T-helper 1 cell treated with Interleukin-12 subunit alpha and Interleukin-12 subunit beta and Interleukin-4 antibody, amounts not matched to agents 30 μg/mL and 1 μg/mL, for 36 hours (primary cell): Measurements from ENCODE around the gene CRABP1.

ENCODE experiments used
- H3K27ac Mint-ChIP-seq: one replicate; pipeline ENCODE4 v1.8.0; 2021; ENCODE audit warnings: mild to moderate bottlenecking, mixed read lengths
- H3K27me3 Mint-ChIP-seq: one replicate; pipeline ENCODE4 v1.8.0; 2021; ENCODE audit warnings: low read depth, mixed read lengths
- H3K36me3 Mint-ChIP-seq: one replicate; pipeline ENCODE4 v1.8.0; 2021; ENCODE audit warnings: low read depth, mixed read lengths
- H3K4me1 Mint-ChIP-seq: one replicate; pipeline ENCODE4 v1.8.0; 2021; ENCODE audit warnings: low read depth, mixed read lengths
- H3K4me3 Mint-ChIP-seq: one replicate; pipeline ENCODE4 v1.8.0; 2021; ENCODE audit warnings: mild to moderate bottlenecking, moderate library complexity, mixed read lengths
- H3K9me3 Mint-ChIP-seq: one replicate; pipeline ENCODE4 v1.8.0; 2021; ENCODE audit warnings: mixed read lengths

CRABP1 gene

DNA sequence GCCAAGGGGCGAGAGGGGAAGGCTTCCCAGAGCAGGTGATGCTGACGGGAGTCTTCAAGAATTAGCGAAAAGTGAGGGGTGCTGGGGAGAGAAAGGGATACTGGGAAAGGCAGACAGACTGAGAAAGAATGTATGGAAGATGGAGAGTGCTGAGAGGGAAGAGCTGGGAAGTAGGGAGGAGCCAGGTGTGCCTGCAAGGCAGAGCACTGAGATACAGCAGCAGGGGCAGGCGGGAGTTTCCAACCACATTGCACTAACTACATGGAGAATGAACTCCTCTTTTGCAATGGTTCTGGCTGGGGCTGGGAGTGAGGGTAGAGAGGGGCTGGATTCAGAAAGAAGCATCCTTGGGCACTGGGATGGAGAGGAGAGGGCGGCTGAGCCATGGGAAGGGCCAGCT is 16.0 kb upstream of the CRABP1 start:
- H3K36me3 Mint-ChIP-seq: no peaks in the 10 kb centered on the region
- no peaks in the 10 kb centered on the region for H3K4me1 Mint-ChIP-seq
- no peak overlapping the region for H3K4me3 Mint-ChIP-seq
- no peak overlapping the region for H3K27ac Mint-ChIP-seq
- H3K9me3 Mint-ChIP-seq: no peaks in the 10 kb centered on the region
- no peaks in the 10 kb centered on the region for H3K27me3 Mint-ChIP-seq

DNA sequence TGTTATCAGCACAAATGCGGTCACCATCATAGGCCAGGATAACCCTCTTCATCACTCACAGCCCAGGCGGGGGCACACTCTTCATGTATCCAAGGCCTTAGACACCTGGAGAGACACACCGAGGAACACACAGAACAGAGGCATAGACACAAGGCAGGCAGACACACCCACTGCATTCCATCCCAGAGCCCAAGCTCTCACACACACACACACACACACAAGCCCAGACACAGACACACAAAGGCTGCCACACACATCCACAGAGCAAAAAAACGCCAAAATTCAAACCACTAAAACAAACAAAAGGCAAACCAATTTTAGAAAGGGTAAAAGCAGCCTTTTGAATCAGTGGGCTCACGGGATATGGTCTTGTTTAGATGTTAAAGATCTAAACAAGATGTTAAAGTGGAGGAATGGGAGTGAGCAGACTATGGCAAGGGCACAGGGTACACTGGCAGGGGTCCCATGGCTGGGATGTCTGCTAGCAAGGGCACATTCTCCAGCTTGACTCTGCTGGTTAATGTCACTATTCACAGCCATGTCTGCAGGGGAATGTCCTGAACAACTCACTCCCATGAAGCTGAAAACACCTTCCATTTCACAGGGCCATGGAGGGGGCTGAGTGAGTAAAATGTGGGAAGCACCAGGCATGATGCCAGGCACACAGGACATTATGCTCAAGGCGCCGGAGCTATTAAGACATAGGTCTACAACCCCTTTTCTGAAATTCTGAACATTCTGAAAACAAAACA is 14.9 kb upstream of the CRABP1 start:
- Mint-ChIP-seq H3K9me3 (no peaks in the 10 kb centered on the region), H3K4me1 (no peaks in the 10 kb centered on the region), H3K27ac (no peak overlapping the region), H3K36me3 (no peaks in the 10 kb centered on the region), H3K27me3 (peaks cover 5% of the 10 kb centered on the region), H3K4me3 (no peak overlapping the region)

GRCh38 chr15:78327466-78327865 is 12.7 kb upstream of the CRABP1 start:
- Mint-ChIP-seq H3K27ac (no peak overlapping the region), H3K4me3 (no peak overlapping the region), H3K9me3 (no peaks in the 10 kb centered on the region), H3K36me3 (no peaks in the 10 kb centered on the region), H3K27me3 (peaks cover 5% of the 10 kb centered on the region), H3K4me1 (no peaks in the 10 kb centered on the region)

- H3K27ac Mint-ChIP-seq: no peak overlapping the region
- H3K4me1 Mint-ChIP-seq: no peaks in the 10 kb centered on the region
- H3K36me3 Mint-ChIP-seq: no peaks in the 10 kb centered on the region
- H3K27me3 Mint-ChIP-seq: peaks cover 9% of the 10 kb centered on the region
- H3K9me3 Mint-ChIP-seq: no peaks in the 10 kb centered on the region
- no peak overlapping the region for H3K4me3 Mint-ChIP-seq
Measured at GRCh38 chr15:78329625-78330024, 10.5 kb upstream of the CRABP1 start.

DNA sequence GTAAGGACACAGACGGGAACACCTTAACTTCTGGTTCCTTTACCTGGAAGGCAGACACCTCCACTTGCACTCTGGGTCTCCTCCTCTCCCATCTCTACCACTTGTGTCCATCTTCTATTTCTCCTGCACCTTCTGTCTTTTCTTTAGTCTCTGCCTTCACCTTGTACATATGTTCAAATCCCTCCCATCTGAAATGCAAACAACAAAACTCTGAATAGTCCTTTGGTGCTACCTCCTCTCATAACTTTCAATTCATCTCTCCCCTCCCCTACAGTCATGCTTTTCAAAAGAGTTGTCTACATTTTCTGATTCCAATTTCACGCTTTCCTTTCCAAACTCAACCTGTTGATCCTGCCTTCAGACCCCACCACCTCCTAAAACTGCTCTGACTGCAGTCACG is 5.3 kb upstream of the CRABP1 start:
- Mint-ChIP-seq H3K27me3 (peaks cover 26% of the 10 kb centered on the region), H3K4me3 (no peak overlapping the region), H3K36me3 (no peaks in the 10 kb centered on the region), H3K4me1 (no peaks in the 10 kb centered on the region), H3K9me3 (no peaks in the 10 kb centered on the region), H3K27ac (no peak overlapping the region)

DNA sequence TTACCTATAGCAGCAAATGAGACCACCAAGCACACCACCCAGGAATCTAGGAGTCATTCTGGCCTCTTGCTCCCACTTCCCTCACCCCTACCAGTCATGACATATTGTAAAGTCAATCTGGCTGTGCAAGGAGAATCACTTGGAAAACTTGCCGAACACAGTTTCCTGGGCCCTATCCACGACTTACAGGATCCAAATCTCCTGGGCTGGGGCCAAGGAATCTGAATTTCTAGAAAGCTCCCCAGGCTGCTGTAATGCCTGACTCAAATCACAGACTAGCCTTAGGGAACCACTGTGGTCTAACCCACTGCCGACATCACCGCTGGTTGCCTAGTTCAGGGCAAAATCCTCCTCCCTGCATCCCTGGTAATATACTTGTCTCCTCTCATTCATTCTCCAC is 4.2 kb upstream of the CRABP1 start:
- H3K9me3 Mint-ChIP-seq: no peaks in the 10 kb centered on the region
- no peak overlapping the region for H3K4me3 Mint-ChIP-seq
- no peak overlapping the region for H3K27ac Mint-ChIP-seq
- H3K27me3 Mint-ChIP-seq: peaks cover 35% of the 10 kb centered on the region
- no peaks in the 10 kb centered on the region for H3K36me3 Mint-ChIP-seq
- H3K4me1 Mint-ChIP-seq: no peaks in the 10 kb centered on the region

DNA sequence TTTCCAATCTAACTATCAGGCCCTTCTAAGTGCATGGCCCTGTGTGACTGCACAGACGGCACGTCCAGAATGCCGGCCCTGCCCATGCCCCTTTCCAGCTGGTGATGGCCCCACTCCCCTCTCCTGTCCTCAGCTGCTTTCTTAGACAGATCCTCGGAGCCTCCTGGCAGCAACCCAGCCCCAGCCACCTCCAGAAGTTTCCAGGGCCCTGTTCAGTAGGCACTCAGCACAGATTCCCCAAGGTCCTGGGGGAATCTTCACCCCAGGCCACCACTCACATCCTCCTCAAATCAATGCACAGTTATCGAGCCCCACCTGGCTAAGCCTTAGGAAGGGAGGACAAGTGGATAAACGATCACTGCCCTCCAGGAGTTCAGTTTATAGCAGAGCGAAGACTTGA is 1.4 kb upstream of the CRABP1 start:
- no peaks in the 10 kb centered on the region for H3K36me3 Mint-ChIP-seq
- H3K9me3 Mint-ChIP-seq: no peaks in the 10 kb centered on the region
- H3K27me3 Mint-ChIP-seq: peaks cover 57% of the 10 kb centered on the region
- H3K4me3 Mint-ChIP-seq: no peak overlapping the region
- no peaks in the 10 kb centered on the region for H3K4me1 Mint-ChIP-seq
- no peak overlapping the region for H3K27ac Mint-ChIP-seq

DNA sequence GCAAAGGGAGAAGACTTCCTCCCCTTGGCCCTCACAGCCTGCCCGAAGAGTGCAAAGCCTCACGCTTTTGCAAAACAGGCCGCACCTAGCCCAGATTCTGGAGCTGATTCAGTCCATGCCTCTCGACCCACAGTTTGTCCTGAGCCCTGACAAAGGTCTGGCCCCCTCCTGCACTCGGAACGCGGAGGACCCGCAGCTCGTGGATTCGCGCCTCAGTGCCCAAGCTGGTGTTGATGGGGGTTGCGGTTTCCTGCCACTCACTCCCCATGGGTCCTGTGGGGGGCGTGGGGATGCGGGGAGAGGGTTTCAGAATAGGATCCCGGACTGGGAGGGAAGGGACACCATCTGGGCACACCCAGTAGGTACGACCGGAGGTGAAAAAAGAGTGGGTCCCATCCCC is 594 bp upstream of the CRABP1 start:
- no peak overlapping the region for H3K4me3 Mint-ChIP-seq
- no peaks in the 10 kb centered on the region for H3K36me3 Mint-ChIP-seq
- H3K9me3 Mint-ChIP-seq: no peaks in the 10 kb centered on the region
- no peaks in the 10 kb centered on the region for H3K4me1 Mint-ChIP-seq
- H3K27me3 Mint-ChIP-seq: peaks cover 61% of the 10 kb centered on the region
- H3K27ac Mint-ChIP-seq: no peak overlapping the region

- H3K4me3 Mint-ChIP-seq: no peak overlapping the region
- no peaks in the 10 kb centered on the region for H3K9me3 Mint-ChIP-seq
- no peaks in the 10 kb centered on the region for H3K36me3 Mint-ChIP-seq
- H3K27ac Mint-ChIP-seq: no peak overlapping the region
- H3K4me1 Mint-ChIP-seq: no peaks in the 10 kb centered on the region
- H3K27me3 Mint-ChIP-seq: peaks cover 71% of the 10 kb centered on the region
Measured at GRCh38 chr15:78341057-78341987, 1.2 kb downstream of the CRABP1 start.

GRCh38 chr15:78342021-78342420 is 1.9 kb downstream of the CRABP1 start:
- Mint-ChIP-seq H3K36me3 (no peaks in the 10 kb centered on the region), H3K27me3 (peaks cover 75% of the 10 kb centered on the region), H3K4me1 (no peaks in the 10 kb centered on the region), H3K27ac (no peak overlapping the region), H3K9me3 (no peaks in the 10 kb centered on the region), H3K4me3 (no peak overlapping the region)

- no peak overlapping the region for H3K4me3 Mint-ChIP-seq
- H3K36me3 Mint-ChIP-seq: no peaks in the 10 kb centered on the region
- H3K4me1 Mint-ChIP-seq: no peaks in the 10 kb centered on the region
- no peak overlapping the region for H3K27ac Mint-ChIP-seq
- H3K27me3 Mint-ChIP-seq: peaks cover 70% of the 10 kb centered on the region
- no peaks in the 10 kb centered on the region for H3K9me3 Mint-ChIP-seq
Measured at GRCh38 chr15:78343276-78344060, 3.3 kb downstream of the CRABP1 start.

GRCh38 chr15:78345396-78346125 is 5.4 kb downstream of the CRABP1 start:
- Mint-ChIP-seq H3K9me3 (no peaks in the 10 kb centered on the region), H3K27ac (no peak overlapping the region), H3K36me3 (no peaks in the 10 kb centered on the region), H3K27me3 (peaks cover 51% of the 10 kb centered on the region), H3K4me3 (no peak overlapping the region), H3K4me1 (no peaks in the 10 kb centered on the region)

GRCh38 chr15:78347586-78348543 is 7.7 kb downstream of the CRABP1 start:
- Mint-ChIP-seq H3K4me1 (no peaks in the 10 kb centered on the region), H3K9me3 (no peaks in the 10 kb centered on the region), H3K4me3 (no peak overlapping the region), H3K27ac (no peak overlapping the region), H3K27me3 (peaks cover 30% of the 10 kb centered on the region), H3K36me3 (no peaks in the 10 kb centered on the region)
